GM19240 (cell line): ENCODE measurements around the gene GSDMA.

Experiments
- DNase-seq: peaks from one replicate; pipeline ENCODE4 v3.0.0; 2011; ENCODE audit warnings: low spot score; ENCODE audit not compliant: insufficient read length

GSDMA gene

GRCh38 chr17:40021451-40021971 is 58.7 kb downstream of the GSDMA start:
- no peak for DNase-seq

- no peak for DNase-seq
Measured at GRCh38 chr17:40022497-40022896, 59.7 kb downstream of the GSDMA start.

- no peak for DNase-seq
Measured at GRCh38 chr17:40022961-40023541, 60.2 kb downstream of the GSDMA start.

GRCh38 chr17:40023590-40024292 is 60.9 kb downstream of the GSDMA start:
- no peak for DNase-seq

- DNase-seq: no peak
Measured at GRCh38 chr17:40024901-40025300, 62.1 kb downstream of the GSDMA start.

GRCh38 chr17:40025559-40025958 is 62.8 kb downstream of the GSDMA start:
- no peak for DNase-seq

GRCh38 chr17:40025991-40026815 is 63.4 kb downstream of the GSDMA start:
- DNase-seq: no peak

- peak; percentile 89 for DNase-seq
Measured at GRCh38 chr17:40026816-40027613, 64.2 kb downstream of the GSDMA start.
